G401.6 (cell line): ENCODE results near the gene B3GLCT.
A peak's percentile ranks its signal among the peaks of the same experiment; 100 is the strongest.
"Not testable (repeated sequence)": the region's sequence is repeated elsewhere in the genome, so short reads cannot be mapped to it uniquely, and the experiment has no call there.

Source experiments
- FAIRE-seq: peaks from 2 replicates; lab custom pipeline; 2012; peaks lifted over from hg19 to GRCh38; lab: Jason Lieb, UNC

The B3GLCT gene

DNA sequence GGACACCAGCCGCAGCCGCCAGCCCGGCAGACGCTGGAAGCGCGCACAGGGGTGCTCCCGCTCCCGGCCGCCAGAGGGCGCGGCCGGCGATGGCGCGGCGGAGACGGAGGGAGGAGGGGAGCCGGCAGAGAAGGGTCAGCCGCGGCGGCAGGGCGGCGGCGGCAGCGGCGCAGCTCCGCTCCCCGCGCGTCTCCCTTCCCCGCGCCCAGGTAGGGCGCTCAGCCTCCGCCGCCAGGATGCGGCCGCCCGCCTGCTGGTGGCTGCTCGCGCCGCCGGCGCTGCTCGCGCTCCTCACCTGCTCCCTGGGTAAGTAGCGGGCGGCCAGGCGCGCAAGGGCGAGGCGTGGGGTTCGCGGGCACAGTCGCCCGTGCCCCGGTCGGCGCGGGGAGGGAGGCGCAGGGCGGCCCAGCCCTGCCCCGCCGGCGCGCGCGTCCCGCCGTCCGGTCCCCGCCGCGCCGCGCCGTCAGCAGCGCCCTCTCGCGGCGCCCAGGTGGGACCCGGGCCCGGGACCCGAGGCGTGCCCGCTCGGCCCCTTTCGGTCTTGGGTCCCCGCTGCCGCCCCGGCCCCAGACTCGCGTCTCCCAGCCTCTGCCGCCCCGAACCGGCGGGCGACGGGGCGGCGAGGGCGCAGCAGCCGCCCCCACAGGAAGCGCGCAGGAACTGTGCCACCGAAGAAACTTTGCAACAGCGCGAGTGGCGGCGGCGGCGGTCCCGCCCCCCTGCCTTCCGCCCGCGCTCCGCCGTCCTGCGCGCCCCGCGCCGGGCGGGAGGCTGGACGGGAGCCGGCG lies at the start of gene B3GLCT:
TSS of gene B3GLCT (plus strand) at position 127 of the 788 bp plus-strand sequence. CDS start at position 237, 110 bp downstream.
- no peak for FAIRE-seq

DNA sequence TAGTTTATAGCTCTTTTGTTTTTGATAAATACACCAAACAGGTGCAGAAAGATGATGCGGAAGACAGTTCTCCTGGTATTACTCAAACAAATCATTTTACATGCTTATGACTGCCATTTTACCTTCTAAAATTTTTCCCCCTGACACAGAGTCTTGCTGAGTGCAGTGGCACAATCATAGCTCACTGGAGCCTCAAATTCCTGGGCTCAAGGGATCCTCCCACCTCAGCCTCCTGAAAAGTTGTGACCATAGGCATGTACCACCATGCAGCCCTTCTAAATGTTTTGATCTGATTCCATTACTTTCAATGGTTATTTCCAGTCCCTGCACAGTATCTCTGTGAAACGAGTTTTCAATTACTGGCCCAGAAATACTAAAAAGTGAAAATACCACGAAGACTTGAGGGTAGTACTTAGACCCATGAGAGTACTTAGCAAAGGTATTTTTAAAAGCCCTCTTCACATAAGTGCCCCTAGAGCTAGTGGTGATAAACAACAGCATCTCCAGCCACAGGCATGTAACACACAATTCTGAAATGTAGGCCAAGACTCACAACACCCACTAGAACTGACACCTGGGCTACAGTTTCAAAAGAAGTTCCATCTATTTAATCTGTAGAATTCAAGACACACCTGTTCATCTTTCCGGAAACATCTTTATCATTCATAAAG lies 49.3 kb upstream of the B3GLCT start:
- no peak for FAIRE-seq

DNA sequence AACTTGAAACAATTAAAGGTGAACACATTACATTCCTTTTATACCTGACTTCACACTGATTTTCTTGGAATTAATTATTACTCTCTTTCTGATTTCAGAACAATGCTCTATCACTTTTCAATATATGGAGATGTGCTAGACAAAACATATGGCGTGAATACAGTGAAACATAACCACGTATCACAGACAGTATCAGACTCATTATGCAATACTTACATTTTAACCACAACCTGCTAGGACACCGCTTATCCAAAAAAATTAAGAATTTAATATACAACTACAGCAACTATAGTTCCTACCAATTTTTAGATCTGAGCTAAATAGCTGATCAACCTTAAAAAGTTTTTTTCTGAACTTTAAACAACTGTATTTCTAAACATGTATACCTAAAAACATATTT lies 47.9 kb upstream of the B3GLCT start:
- peak; percentile 47 for FAIRE-seq

DNA sequence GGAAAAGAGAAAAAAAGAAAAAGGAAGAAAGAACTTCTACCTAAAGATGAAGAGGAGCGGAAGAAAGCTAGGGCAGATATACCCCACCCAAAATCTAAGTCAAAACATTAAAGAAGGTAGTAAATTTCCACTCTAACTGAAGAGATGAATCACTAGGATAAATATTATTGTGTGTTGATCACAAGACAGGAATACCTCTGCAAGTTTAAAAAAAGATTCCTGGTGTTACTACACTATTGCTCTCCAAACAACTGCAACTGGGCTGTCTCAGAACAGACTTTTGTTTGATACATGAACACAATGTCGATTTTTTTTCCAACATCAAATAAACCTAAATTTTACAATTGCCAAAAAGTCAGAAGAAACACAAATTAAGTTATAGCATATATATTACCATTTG lies 44.8 kb upstream of the B3GLCT start:
- no peak for FAIRE-seq

DNA sequence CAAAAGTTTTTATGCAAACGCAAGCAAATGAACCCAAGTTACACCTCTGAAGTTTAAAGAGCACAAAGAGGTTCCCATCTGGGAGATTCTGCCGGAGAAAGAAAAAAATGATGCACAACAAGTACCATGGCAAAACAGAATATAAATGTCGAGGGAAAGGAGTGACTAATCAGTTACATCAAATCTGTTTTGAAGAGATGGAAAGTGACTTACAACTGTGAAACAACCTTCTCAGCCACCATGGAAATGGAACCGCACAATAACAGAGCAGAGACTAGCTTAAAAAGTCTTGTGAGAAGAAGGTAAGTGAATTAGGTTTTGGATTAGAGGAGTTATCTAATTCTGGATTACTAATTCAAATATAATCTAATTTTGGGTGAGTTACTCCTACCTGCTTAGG lies 40.5 kb upstream of the B3GLCT start:
- no peak for FAIRE-seq

DNA sequence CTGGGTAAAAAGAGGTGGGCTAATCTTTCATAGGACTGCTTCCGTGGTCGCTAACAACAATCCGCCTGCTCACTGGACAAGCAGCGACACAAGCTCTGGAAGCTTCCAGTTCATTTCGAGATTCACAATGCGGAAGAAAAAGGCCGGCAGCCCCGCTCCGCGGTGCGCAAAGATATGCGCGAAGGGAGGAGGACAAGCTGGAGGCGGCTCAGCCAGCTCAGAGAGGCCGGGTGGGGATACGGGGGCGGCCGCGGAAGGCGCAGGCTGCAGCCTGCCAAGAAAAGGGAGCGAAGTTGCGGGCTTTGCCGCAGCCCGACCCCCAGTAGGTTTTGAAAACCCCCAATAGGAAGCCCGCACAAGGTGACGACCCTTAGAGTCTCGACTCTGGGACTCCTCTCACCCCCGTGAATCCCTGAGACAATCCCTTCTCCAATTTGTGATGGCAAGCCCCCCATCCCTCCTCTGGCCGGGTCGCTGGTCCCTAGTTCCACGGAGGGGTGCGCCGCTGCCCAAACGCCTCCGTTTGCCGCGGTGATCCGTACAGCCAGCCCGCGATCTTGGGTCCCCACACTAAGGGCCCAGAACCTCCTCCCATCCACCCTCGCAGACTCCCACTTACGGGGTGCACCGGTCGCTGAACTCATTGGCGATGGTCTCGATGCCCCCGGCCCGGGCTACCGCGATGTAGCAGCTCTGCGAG lies 38.8 kb upstream of the B3GLCT start:
- no peak for FAIRE-seq

DNA sequence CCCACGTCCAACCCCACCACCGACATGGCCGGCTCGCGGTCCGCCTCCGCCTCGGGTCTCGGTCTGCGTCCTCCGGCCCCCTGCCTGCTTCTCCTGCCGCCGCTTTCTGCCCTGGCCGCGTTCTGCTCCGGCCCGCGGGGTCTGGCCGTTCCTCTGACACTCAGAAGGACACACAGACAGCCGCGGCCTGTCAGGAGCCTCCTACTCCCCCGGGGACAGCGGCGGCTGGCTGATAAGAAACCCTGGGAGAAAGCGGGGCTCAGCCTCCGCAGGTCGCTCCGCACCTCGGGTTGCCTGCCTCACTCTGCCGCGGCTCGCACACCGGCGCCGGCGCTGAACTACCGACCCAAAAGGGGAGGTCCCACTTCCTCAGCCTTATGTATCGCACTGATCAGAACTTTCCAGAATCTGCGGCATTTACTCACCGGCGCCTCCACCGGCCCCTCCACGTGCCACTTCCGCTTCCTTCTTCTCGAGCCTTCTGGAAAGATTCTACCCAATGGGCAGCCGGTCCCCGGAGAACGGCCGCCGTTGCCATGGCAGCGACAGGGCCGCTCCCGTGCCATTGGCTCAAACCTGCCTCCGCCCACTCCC lies 38.1 kb upstream of the B3GLCT start, which contains the start of gene HSPH1:
TSS of gene HSPH1 (minus strand) at position 348 of the 594 bp plus-strand sequence. CDS start at position 26, 322 bp downstream.
- peak; percentile 93 for FAIRE-seq

DNA sequence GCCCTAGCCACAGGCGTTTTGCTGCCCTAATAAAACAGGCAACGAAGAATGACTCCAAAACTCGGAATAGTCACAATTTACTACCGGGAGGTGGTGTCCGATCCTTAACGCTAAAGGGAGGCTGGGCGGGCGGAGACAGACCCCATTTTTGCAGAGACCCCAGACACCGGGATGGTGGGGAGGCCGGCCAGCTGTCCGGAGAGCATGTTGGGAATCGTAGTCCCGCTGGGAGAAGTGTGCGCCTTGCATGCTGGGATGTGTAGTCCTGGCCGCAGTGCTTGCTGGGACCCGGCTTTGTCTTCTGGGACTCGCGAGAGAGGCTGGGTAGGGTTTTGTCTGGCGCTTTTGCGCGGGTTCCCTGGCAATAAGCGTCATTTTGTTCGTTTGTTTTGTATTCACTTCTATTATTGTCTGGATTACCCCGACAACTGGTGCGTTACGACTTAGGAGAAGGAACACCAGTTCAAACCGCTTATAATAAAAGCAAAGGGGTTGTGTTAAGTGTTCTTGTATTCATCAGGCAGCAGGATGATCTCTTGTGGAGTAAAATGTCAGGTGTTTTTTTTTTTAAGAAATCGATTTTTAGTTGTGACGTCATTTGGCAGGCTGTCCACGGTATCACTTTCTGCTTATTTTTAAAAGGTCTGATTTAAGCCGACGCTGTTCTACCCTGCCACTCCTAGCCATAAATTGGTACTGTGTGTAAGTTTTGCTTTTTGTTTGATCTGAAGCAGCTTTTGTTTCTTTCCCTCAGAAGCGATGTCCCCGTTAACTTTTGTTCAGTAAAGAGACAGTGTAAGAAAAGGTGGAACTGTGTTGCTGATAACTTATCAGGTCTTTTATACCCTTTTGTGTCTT lies 37.4 kb upstream of the B3GLCT start:
- peak; percentile 93 for FAIRE-seq

DNA sequence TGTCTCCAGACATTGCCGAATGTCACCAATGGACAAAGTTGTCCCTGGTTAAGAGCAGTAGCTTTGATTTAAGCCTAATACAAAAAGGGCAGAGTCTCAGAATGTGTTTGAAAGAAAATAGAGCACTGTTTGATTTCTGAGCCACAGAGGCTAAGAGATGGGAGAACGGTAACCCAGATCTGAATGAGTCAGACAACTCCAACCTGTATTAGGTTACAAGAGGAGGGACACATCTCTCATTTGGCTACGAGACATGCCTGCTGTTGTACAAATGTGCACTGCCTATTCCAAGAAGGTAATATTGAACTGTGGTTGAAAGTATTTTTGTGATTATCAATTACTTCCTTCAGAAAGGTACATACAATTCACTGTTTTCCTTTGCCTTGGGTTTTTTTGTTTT lies 33.2 kb upstream of the B3GLCT start:
- no peak for FAIRE-seq

DNA sequence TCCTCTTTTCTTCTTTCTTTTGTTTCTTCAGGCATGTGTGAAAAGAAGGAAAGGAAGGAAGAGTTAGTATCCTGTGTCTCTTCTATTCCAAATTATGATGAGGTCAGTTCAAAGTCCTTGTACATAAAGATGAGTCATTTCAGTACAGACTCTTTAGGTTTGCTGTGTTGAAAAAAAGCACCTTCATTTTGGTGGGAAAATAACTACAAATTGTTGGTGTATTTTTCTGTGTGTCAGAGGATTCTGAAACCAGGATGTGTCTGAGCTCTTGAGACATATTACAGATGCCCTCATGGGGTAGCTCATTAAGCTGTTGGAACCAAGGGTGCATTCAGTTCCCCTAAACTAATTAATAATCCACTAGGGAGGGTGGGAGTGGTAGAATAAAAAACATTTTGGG lies 32.3 kb upstream of the B3GLCT start:
- no peak for FAIRE-seq

DNA sequence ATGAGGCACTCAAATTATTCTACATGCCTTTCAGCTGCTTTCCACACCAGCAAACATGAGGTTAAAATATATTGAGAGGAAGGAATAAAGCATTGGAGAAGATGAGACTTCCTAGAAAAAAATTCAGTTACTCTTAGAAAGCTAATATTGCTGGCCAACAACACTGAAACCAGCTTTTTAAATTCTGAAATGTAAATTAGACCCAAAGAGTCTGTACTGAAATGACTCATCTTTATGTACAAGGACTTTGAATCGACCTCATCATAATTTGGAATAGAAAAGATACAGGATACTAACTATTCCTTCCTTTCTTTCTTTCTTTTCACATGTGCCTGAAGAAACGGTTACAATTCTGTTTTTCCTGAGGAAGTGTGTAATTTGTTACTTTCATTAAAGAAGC lies 31.6 kb upstream of the B3GLCT start:
- FAIRE-seq: no peak

DNA sequence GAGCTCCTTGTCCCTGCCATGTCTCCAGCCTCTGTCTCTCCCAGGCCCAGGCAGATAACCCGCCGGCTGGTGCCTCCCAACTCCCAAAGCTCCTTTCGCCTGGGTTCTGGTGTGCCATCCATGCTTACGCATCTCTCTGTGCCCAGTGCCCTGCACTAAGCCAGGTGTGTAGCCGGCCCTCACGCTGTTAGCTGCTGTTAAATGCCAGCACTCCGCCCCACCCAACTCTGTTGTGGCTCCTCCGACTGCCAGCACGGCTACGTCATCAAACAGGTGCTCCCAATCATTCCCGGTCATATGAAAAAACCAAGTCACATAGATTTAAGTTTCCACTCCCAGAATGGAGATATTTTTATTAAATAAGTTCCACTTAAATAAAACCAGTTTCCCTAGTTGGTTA lies 31.0 kb upstream of the B3GLCT start:
- no peak for FAIRE-seq

DNA sequence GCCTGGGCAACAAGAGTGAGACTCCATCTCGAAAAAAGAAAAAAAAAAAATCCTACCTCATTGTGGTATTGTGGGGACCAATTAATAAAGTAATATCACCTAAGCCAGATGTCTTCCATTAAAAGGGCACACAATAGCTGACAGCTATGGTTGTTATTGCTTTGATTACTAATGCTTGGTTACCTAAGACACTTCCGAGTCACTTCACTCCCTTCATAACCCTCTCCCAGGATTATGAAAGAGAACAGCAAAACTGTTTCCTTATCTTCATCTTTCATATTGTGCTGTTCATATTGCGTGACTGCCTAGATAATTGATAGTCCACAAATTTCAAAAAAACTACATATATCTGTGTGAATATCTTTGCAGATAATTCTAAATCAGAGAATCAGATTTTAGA lies 27.8 kb upstream of the B3GLCT start:
- no peak for FAIRE-seq

DNA sequence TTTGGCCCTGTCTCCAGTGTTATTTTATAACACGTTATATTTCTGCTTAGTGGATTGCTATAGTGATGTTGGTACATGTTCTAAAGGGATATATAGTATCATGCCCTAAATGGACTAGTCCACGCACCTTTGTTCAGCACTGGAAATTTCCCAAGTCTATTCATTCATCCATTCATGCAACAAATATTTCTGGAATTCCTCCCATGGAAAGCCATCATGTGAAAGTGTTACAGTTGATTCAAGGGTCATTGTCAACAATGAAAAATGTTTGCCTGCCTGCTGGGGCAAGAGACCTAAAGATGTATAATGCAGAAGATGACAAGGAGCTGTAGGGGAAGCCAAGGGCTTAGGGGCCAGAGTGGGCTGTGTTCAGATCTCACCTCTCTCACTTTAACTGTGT lies 27.2 kb upstream of the B3GLCT start:
- no peak for FAIRE-seq

DNA sequence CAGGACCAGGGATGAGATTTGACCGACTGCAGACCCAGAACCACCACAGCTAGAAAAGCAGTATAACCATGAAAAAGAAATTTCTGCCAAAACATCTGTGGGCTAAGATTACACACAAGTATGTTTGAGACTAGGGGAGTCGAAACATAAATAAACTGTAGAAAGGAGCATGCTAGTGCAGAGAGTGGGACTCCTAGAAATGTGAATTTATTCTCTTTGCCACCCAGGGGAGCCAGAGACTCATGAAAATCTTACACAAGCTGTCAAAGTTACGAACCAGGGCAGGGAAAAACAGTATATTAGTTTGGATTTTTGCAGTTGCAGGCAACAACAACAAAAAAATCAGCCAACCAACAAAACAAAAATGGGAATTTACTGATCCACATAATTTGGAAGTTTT lies 25.8 kb upstream of the B3GLCT start:
- no peak for FAIRE-seq

DNA sequence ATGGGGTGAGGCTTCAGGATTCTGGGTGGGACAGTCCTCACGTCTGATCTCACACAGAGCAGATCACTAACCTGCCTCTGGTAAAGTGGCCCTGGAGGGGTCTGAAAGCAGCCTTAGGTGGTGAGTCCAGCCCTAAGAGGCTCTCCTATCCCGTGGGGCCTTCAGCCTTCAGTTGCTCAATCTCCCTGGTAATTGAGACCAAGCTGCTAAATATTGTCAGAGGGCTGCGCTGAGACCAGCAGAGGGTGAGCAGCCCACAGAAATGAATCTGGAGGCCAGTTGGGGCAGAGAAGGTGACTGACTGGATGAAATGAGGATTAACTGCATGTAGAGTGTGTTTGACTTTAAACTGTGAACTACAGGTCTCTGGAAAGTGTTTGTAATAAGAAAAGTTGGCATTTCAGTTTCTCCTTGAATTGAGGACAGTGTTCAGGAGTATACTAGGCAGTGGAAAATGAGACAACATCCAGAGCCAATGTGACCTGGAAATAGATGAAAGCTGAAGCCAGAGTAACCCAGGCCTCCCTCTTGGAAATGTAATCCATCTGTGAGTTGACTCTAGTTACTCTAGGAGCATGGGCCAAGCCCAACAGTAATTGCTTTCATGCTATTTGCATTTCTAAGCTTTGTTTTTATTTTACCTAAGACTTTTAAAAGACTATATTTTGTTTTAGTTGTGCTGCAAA lies 23.8 kb upstream of the B3GLCT start:
- FAIRE-seq: no peak

DNA sequence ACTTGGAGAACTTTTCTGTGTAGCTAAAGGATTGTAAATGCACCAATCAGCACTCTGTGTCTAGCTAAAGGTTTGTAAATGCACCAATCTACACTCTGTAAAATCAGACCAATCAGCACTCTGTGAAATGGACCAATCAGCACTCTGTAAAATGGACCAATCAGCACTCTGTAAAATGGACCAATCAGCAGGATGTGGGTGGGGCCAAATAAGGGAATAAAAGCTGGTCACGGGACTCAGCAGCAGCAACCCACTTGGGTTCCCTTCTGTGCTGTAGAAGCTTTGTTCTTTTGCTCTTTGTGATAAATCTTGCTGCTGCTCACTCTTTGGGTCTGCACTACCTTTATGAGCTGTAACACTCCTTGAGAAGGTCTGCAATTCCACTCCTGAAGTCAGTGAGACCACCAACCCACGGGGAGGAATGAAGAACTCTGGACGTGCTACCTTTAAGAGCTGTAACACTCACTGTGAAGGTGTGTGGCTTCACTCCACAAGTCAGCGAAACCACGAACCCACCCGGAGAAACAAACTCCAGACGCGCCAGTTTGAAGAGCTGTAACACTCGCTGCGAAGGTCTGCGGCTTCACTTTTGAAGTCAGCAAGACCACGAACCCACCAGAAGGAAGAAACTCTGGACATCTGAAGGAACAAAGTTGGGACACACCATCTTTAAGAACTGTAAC lies 21.8 kb upstream of the B3GLCT start:
- not testable (repeated sequence) for FAIRE-seq

DNA sequence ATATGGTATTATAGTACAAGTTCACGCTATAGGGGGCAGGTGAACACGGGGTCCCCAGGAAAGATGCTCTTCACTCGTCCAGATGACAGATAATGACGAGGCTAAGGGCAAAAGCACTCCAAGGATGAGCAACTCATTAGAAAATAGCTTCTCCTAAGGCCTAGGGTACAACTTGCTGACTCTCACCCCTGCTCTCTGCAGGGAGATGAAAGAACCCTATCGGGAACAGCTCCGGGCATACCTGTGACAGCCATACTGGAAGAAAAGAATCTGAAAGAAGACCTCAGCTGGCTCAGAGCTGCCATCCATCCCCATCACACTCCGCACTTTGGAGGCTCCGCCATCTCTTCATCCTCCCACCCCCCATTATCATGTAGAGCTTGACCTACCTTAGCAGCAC lies 20.5 kb upstream of the B3GLCT start:
- no peak for FAIRE-seq

DNA sequence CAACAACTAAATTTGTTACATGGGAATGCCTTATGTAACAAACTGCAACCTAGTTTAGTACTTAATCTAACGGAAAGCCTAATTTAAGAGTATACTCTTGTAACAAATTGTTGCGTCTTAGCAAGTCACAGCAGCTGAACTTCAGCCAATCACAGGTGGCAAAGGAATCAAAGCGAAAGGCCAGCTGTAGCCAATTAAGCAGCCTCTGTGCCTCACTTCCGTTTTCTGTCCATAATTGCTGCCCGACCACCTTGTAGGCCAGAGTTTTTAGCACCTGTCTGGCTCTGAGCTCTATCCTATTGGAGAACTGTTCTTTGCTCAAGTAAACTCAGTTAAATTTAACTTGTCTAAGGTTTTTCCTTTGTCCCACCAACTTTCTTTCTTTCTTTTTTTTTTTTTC lies 20.0 kb upstream of the B3GLCT start:
- FAIRE-seq: no peak

DNA sequence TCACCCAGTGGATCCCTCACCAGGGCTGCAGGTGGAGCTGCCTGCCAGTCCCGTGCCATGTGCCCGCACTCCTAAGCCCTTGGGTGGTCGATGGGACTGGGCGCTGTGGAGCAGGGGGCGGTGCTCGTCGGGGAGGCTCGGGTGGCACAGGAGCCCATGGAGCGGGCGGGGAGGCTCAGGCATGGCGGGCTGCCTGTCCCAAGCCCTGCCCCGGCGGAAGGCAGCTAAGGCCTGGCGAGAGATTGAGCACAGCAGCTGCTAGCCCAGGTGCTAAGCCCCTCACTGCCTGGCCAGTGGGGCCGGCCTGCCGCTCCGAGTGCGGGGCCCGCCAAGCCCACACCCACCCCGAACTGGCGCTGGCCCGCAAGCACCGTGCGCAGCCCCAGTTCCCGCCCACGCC lies 16.8 kb upstream of the B3GLCT start:
- FAIRE-seq: no peak

DNA sequence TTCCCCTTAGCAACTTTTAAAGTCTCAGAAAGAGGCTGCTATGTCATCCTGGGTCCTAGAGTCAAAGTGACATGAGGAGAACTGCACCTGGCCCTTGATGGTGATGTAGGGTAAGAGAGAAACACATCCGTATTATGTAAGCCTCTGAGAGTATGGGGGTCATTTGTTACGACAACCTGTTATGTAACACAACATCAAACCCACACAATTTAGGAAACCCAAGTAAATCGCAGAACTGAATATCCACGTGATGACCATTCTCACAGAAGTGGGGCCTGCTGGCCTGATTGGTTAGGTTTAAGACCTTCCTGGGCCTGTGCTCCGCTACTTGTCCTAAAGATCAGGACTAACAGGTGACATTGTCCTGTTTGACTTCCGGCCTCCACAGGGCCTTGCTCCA lies 15.3 kb upstream of the B3GLCT start:
- FAIRE-seq: no peak
